Adrenal gland (tissue), 5 donors: ENCODE measurements around the gene SMG9.

Experiments
- CTCF ChIP-seq, 6 experiments: fragments of 450-650 bp in 4 of 6; fragments of 200-600 bp in 2 of 6; sonication (generic) in 1 of 6; IDR thresholded peaks; 1 replicate in 5 of 6; 2 replicates in 1 of 6; pipeline versions ENCODE4 v1.5.1 to v1.8.0; 2016 to 2021; ENCODE audit warnings: antibody characterized with exemption in 6 of 6, mild to moderate bottlenecking in 2 of 6, moderate library complexity in 1 of 6
- POLR2A ChIP-seq, 2 donors: fragments of 450-650 bp; IDR thresholded peaks; one replicate each; pipeline ENCODE4 v1.6.1; 2017; ENCODE audit warnings: antibody characterized with exemption in 2 of 2, mild to moderate bottlenecking in 2 of 2, moderate library complexity in 1 of 2
- donor health status: DM: no; HTN: no; CAD: no.

GRCh38 chr19:43752287-43752875, 2.4 kb downstream of the SMG9 start:
- TF ChIP-seq POLR2A (IDR thresholded peaks at IDR 0.05) (no peak), CTCF (IDR thresholded peaks at IDR 0.05) (no peak)
